ENCODE data around the gene RUNX3.

Gene RUNX3

DNA sequence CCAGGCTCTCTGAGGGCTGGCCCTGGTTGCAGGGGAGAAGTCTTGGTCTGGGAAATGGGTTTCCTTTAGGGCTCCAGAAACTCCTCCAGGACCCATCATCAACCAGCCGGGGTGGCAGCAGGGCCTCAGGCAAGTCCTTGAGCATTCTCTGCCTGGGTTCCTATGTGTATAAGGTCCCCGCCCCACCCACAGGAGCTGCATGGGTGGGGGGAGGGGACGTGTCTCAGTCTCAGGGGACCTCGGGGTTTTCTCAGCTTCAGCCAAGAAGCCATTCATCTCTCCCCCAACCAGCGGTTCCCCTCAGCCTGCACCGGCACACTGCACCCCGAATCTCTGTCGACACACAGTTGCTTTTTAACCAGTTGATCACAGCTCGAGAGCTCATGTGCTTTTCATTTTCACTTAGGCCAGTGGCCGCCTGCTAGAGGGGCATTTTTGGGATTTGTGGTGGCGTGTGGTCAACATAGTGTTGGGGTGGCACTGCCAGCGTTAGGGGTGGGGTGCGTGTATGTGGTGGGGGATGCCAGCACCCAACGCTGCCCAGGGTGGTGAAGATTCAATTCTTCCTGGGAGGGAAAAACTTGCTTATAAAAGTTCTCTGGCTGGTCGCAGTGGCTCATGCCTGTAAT is 6.5 kb downstream of the RUNX3 start:
- no peak overlapping the region for H3K4me3 Mint-ChIP-seq
- no peaks in the 10 kb centered on the region for H3K36me3 Mint-ChIP-seq (ENCODE audit: low read depth)
- H3K27me3 Mint-ChIP-seq (ENCODE audit: low read depth) = peaks cover 91% of the 10 kb centered on the region
- H3K27ac Mint-ChIP-seq = no peak overlapping the region
- no peaks in the 10 kb centered on the region for H3K9me3 Mint-ChIP-seq
- TF ChIP-seq, protein P1, sequence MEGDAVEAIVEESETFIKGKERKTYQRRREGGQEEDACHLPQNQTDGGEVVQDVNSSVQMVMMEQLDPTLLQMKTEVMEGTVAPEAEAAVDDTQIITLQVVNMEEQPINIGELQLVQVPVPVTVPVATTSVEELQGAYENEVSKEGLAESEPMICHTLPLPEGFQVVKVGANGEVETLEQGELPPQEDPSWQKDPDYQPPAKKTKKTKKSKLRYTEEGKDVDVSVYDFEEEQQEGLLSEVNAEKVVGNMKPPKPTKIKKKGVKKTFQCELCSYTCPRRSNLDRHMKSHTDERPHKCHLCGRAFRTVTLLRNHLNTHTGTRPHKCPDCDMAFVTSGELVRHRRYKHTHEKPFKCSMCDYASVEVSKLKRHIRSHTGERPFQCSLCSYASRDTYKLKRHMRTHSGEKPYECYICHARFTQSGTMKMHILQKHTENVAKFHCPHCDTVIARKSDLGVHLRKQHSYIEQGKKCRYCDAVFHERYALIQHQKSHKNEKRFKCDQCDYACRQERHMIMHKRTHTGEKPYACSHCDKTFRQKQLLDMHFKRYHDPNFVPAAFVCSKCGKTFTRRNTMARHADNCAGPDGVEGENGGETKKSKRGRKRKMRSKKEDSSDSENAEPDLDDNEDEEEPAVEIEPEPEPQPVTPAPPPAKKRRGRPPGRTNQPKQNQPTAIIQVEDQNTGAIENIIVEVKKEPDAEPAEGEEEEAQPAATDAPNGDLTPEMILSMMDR (IDR thresholded peaks at IDR 0.05; ENCODE audit: unreplicated experiment in 3 of 3) = no peak
- peaks cover 33% of the 10 kb centered on the region for H3K4me1 Mint-ChIP-seq

DNA sequence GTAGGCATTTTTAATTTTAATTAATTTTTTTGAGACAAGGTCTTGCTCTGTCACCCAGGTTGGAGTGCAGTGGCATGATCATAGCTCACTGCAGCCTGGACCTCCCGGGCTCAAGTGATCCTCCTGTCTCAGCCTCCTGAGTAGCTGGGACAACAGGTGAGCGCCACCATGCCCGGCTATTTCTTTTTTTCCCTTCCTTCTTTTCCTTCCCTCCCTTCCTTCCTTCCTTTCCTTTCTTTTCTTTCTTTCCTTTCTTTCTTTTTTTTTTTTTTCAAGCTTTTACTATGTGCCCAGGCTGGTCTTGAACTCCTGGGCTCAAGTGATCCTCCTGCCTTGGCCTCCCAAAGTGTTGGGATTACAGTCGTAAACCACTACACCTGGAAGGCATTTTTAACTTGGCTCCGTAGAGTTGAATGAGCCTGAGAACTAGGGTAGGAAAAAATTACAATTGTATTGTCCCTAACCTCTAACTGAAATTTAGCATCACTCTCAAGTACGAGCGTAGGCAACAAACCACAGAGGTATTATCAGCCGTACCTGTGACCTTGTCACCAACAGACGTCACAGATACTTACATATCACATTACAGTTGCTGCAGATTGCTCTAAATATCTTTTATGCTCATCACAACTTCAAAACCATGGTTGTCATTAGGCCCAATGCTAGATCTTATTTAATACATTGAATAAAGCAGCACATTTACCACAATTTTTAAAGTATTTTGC is 8.0 kb downstream of the RUNX3 start:
- peaks cover 29% of the 10 kb centered on the region for H3K4me1 Mint-ChIP-seq
- no peaks in the 10 kb centered on the region for H3K36me3 Mint-ChIP-seq (ENCODE audit: low read depth)
- H3K4me3 Mint-ChIP-seq = no peak overlapping the region
- peaks cover 82% of the 10 kb centered on the region for H3K27me3 Mint-ChIP-seq (ENCODE audit: low read depth)
- H3K9me3 Mint-ChIP-seq = no peaks in the 10 kb centered on the region
- H3K27ac Mint-ChIP-seq = no peak overlapping the region
- TF ChIP-seq, protein P1 (IDR thresholded peaks at IDR 0.05; ENCODE audit: unreplicated experiment in 3 of 3) = no peak

DNA sequence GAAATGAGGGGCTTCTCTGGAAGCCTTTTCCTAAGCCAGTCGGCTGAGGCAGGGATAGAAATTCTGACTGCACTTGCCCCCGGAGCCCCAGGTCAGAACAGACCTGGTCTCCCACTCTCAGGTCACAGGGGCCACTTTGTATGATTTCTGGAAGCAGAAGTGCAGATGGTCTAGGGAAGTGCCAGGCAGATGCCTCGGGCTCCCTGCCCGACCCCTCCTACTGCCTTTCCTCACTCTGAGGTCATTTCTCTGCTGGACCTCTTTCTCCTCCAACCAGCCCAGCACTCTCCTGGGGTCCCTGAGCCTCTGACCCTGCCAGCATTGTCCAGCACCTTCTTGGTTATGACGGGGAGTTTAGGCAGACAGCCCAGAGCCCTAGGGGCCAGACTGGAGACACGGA is 8.7 kb downstream of the RUNX3 start:
- Mint-ChIP-seq H3K9me3 (no peaks in the 10 kb centered on the region), H3K27me3 (ENCODE audit: low read depth) (peaks cover 82% of the 10 kb centered on the region), H3K4me3 (no peak overlapping the region), H3K27ac (no peak overlapping the region), H3K4me1 (peaks cover 28% of the 10 kb centered on the region), H3K36me3 (ENCODE audit: low read depth) (no peaks in the 10 kb centered on the region)
- TF ChIP-seq, protein P1 (IDR thresholded peaks at IDR 0.05; ENCODE audit: unreplicated experiment in 3 of 3) = no peak

DNA sequence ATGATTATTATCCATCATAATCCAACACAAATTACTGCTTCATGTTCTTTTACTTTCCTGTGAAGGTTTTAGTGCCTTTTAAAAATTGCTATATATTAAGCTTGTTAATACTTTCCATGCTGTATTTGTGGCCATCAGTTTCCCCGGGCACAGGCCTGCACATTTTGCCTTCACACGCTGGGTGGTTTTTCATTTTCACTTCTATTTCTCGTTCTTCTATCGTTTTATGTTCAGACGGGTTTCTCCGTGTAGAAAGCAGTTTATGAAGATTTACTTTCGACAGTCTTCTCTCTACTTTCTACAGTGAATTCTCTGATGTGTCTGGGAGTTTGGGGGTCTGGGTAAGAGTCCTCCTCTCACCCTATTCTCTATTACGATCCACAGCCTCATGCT is 9.5 kb downstream of the RUNX3 start:
- H3K36me3 Mint-ChIP-seq (ENCODE audit: low read depth) = no peaks in the 10 kb centered on the region
- peak overlapping the region in 1 of 3 experiments; percentile 16 for H3K27ac Mint-ChIP-seq
- H3K27me3 Mint-ChIP-seq (ENCODE audit: low read depth) = peaks cover 78% of the 10 kb centered on the region
- peaks cover 22% of the 10 kb centered on the region for H3K4me1 Mint-ChIP-seq
- no peak overlapping the region for H3K4me3 Mint-ChIP-seq
- no peaks in the 10 kb centered on the region for H3K9me3 Mint-ChIP-seq
- TF ChIP-seq, protein P1 (IDR thresholded peaks at IDR 0.05; ENCODE audit: unreplicated experiment in 3 of 3) = no peak

DNA sequence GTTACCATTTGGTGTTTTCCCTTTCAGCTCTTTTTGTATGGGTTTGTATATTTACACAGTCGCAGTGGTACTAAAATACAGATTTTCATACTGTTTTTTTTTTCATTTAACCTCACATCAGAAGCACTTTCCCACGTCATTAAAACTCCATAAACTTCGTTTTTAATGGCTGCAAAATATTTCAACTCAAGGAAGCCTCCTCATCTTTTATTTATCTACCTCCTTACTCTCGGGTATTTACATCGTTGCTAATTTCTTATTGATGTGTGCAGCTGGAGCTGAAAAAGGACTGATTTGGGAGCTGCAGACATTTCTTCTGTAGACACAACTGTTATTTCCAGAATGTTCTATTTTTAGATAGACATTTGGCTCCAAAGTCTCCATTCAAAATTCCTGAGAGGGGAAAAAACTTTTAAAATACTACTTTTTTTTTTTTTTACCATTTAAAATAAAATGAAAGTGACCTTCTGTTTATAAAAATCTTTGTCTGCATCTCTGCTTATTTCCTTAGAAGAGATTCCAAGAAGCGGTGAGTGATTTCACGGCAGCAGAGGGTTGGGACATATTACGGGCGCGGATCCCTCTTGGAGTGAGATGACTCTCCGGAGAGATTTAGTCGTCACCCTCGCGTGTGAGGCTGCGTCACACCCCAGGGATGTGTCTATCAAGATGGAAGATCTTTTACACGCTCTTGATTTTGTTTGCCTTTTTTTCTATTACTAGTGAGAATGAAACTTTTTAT is 10.1 kb downstream of the RUNX3 start:
- H3K27me3 Mint-ChIP-seq (ENCODE audit: low read depth) = peaks cover 74% of the 10 kb centered on the region
- TF ChIP-seq, protein P1 (IDR thresholded peaks at IDR 0.05; ENCODE audit: unreplicated experiment in 3 of 3) = no peak
- H3K27ac Mint-ChIP-seq = peak overlapping the region; percentile 5 to 25 (median 16)
- no peaks in the 10 kb centered on the region for H3K9me3 Mint-ChIP-seq
- H3K36me3 Mint-ChIP-seq (ENCODE audit: low read depth) = no peaks in the 10 kb centered on the region
- H3K4me3 Mint-ChIP-seq = no peak overlapping the region
- H3K4me1 Mint-ChIP-seq = peaks cover 23% of the 10 kb centered on the region
